Amniotic stem cell (primary cell): ENCODE results near the gene TIMM17A.
"Not testable (repeated sequence)": the region's sequence is repeated elsewhere in the genome, so short reads cannot be mapped to it uniquely, and the experiment has no call there.

Experiments used
- DNase-seq: peaks from one replicate; lab custom pipeline; 2025; lab: John Stamatoyannopoulos, UW

TIMM17A gene

DNA sequence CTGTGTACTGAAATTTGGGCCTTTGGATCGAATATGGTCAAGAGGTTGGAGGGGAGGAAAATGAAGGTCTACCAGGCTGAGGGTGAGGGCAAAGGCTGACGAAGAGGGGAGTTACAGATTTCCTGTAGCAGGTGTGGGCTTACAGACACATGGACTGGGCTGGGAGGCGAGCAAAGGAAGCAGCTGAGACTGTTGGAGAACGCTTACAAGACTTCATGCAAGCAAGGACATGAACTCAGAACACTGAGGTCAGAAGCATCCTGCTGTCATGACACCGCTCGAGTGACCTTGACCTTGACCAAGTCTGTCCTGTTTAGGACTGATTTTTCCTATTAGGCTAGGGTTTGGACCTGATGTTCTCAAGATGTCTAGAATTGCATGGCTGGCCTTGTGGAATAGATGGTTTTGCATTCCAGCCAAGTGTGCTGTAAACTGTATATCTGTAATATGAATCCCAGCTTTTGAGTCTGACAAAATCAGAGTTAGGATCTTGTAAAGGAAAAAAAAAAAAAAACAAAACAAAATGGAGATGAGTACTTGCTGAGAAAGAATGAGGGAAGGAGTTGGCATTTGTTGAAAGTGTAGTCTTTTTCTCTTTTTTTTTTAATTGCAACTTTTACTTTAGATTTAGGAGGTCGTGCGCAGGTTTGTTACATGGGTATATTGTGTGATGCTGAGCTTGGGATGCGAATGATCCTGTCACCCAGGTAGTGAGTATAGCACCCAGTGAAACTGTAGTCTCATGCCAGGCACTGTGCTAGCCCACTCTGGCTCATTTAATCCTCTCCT, 60.9 kb downstream of the TIMM17A start:
- DNase-seq: peak; percentile 39

- no peak for DNase-seq
These were observed 61.8 kb downstream of the TIMM17A start for GRCh38 chr1:202016811-202017748.

DNA sequence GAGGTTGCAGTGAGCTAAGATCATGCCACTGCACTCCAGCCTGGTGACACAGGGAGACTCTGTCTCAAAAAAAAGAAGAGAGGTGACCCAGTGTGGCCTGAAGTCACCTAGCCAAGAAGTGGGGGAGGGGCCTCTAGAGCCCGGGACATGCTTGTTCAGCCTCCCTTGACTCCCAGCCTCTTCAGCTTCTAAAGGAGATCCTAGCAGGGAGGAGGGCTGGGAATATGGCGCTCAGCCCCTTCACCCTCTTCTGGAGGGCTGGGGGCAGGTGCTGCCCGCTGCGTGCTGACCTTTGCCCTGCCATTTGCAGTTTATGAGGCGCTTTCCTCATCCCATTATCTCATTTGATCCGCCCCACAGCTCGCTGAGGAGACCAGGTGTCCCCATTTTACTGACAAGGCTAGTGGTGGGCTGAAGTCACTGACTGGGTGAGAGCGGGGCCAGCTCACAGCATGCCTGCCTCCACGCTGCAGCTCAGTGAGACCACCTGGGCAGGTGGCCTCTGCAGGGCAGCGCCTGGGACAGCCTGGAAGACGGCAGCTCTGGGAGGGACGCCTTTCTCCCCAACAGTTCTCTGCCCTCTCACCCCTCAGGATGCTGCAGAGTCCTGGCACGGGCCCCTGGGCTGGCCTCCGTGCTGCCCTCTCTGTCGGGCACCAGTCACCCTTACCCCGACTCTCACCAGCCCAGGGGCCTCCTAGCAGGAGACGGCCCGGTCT, 62.6 kb downstream of the TIMM17A start:
- no peak for DNase-seq

- DNase-seq: no peak
These were observed 63.3 kb downstream of the TIMM17A start for GRCh38 chr1:202018468-202019234.

DNA sequence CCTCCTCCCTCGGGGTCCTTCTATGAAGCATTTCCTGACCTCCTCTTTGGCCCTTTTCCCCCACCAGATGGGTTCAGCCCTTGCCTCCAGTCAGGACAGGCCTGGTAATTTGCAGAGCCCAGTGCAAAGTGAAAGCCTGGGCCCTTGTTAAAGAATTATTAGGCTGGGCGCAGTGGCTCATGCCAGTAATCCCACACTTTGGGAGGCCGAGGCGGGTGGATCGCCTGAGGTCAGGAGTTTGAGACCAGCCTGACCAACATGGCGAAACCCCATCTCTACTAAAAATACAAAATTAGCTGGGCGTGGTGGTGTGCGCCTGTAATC, 63.9 kb downstream of the TIMM17A start:
- DNase-seq: not testable (repeated sequence)
